HepG2 (cell line): ENCODE results near the gene SPAG7. TPM values are rescaled to one million over a fixed set of nuclear protein-coding genes. Genes with fewer than 3 reads are reported as not detected.

Source experiments
- EHMT2 ChIP-seq: fragments of 200-600 bp; sonication (generic); IDR thresholded peaks from 2 replicates; pipeline ENCODE4 v1.7.0; 2017; ENCODE audit warnings: antibody characterized with exemption, low read depth, low read length, borderline replicate concordance
- HNRNPH1 ChIP-seq: fragments of 200-400 bp; formaldehyde crosslinking; optimal IDR thresholded peaks from 2 replicates; pipeline ENCODE3; 2017; ENCODE audit warnings: mild to moderate bottlenecking, low read depth, low read length
- IRF2 ChIP-seq: IDR thresholded peaks from 2 replicates; pipeline ENCODE4 v1.6.1; 2018; ENCODE audit warnings: missing genetic modification reagents, missing compliant biosample characterization
- KLF11 ChIP-seq: IDR thresholded peaks from 2 replicates; pipeline ENCODE4 v1.6.1; 2016; ENCODE audit warnings: missing compliant biosample characterization
- KLF15 ChIP-seq: sonication (generic); formaldehyde crosslinking; IDR thresholded peaks from 2 replicates; pipeline ENCODE4 v1.8.1; 2023; ENCODE audit warnings: borderline replicate concordance, mild to moderate bottlenecking, inconsistent platforms, missing genetic modification reagents, mixed read lengths
- MAF1 ChIP-seq: sonication (generic); formaldehyde crosslinking; IDR thresholded peaks from 2 replicates; pipeline ENCODE4 v1.5.0; 2020; ENCODE audit warnings: missing genetic modification reagents, borderline replicate concordance
- MAZ ChIP-seq, 2 experiments: sonication (generic) in 1 of 2; formaldehyde crosslinking in 1 of 2; IDR thresholded peaks; 2 replicates each; pipeline versions ENCODE4 v1.5.0 to v1.6.1; 2012 to 2020; ENCODE audit warnings: low read depth in 2 of 2, mild to moderate bottlenecking in 2 of 2, borderline replicate concordance in 1 of 2, improper control_type of control experiment in 1 of 2, low read length in 1 of 2, missing genetic modification reagents in 1 of 2, moderate library complexity in 1 of 2
- NR2C2 ChIP-seq: sonication (generic); formaldehyde crosslinking; IDR thresholded peaks from 2 replicates; pipeline ENCODE4 v1.4.0; 2020; ENCODE audit warnings: missing genetic modification reagents, mild to moderate bottlenecking, moderate library complexity, borderline replicate concordance
- NR2F6 ChIP-seq, 2 experiments: IDR thresholded peaks; 2 replicates each; pipeline ENCODE4 v1.6.1; 2016; ENCODE audit warnings: antibody characterized with exemption in 1 of 2, mild to moderate bottlenecking in 1 of 2
- REL ChIP-seq: sonication (generic); formaldehyde crosslinking; conservative IDR thresholded peaks from 2 replicates; pipeline ENCODE4 v1.8.0; 2022; ENCODE audit warnings: mild to moderate bottlenecking, missing genetic modification reagents, moderate library complexity
- ZKSCAN1 ChIP-seq: fragments of 150-350 bp; IDR thresholded peaks from 2 replicates; pipeline ENCODE4 v1.6.1; 2014; ENCODE audit warnings: low read length
- ZNF234 ChIP-seq: sonication (generic); formaldehyde crosslinking; conservative IDR thresholded peaks from 2 replicates; pipeline ENCODE4 v1.5.1; 2020; ENCODE audit warnings: mild to moderate bottlenecking, missing genetic modification reagents
- ZNF354B ChIP-seq: sonication (generic); formaldehyde crosslinking; IDR thresholded peaks from 2 replicates; pipeline ENCODE4 v1.8.0; 2022; ENCODE audit warnings: mild to moderate bottlenecking, missing genetic modification reagents
- ZNF383 ChIP-seq: sonication (generic); formaldehyde crosslinking; IDR thresholded peaks from 2 replicates; pipeline ENCODE4 v1.4.0; 2020; ENCODE audit warnings: missing genetic modification reagents, mild to moderate bottlenecking, borderline replicate concordance
- ZNF788 ChIP-seq: sonication (generic); formaldehyde crosslinking; IDR thresholded peaks from 2 replicates; pipeline ENCODE4 v1.5.0; 2020; ENCODE audit warnings: mild to moderate bottlenecking, missing genetic modification reagents, borderline replicate concordance
- polyA plus RNA-seq, 8 experiments: library from polyadenylated mRNA; depleted of rRNA in 3 of 8; stranded (reverse) in 7 of 8; unstranded in 1 of 8; fragments of >200 nt; fragmentation: Illumina TruSeq in 4 of 8; extraction: Trizol in 4 of 8; gene quantifications; 2 replicates each; pipeline versions ENCODE4 v1.2.1 to v1.2.3, GENCODE V29; 2011 to 2016; ENCODE audit warnings: low read depth in 4 of 8, missing spikeins in 1 of 8, mixed read lengths in 1 of 8; ENCODE audit not compliant: insufficient read depth in 1 of 8
- total RNA-seq, 5 experiments: library from RNA; depleted of rRNA; stranded (reverse); fragments of >200 nt; fragmentation: Illumina TruSeq; extraction: Trizol; gene quantifications; 2 replicates each; pipeline ENCODE4 v1.2.3, GENCODE V29; 2016; ENCODE audit warnings: low read depth in 1 of 5
- TF ChIP-seq, protein P1 (sequence below): sonication (generic); formaldehyde crosslinking; IDR thresholded peaks from 2 replicates; pipeline ENCODE4 v1.4.0; 2020; ENCODE audit warnings: mild to moderate bottlenecking, missing genetic modification reagents, borderline replicate concordance

SPAG7 gene
- total and polyA plus RNA-seq, 2 of the 13 experiments (the other 11 are each of a cell fraction or from before 2014, with no cell fraction given) = 51.0 to 59.0 TPM

- no peak for TF ChIP-seq KLF15 (CRISPR knock-in tag)
- TF ChIP-seq, protein P1, sequence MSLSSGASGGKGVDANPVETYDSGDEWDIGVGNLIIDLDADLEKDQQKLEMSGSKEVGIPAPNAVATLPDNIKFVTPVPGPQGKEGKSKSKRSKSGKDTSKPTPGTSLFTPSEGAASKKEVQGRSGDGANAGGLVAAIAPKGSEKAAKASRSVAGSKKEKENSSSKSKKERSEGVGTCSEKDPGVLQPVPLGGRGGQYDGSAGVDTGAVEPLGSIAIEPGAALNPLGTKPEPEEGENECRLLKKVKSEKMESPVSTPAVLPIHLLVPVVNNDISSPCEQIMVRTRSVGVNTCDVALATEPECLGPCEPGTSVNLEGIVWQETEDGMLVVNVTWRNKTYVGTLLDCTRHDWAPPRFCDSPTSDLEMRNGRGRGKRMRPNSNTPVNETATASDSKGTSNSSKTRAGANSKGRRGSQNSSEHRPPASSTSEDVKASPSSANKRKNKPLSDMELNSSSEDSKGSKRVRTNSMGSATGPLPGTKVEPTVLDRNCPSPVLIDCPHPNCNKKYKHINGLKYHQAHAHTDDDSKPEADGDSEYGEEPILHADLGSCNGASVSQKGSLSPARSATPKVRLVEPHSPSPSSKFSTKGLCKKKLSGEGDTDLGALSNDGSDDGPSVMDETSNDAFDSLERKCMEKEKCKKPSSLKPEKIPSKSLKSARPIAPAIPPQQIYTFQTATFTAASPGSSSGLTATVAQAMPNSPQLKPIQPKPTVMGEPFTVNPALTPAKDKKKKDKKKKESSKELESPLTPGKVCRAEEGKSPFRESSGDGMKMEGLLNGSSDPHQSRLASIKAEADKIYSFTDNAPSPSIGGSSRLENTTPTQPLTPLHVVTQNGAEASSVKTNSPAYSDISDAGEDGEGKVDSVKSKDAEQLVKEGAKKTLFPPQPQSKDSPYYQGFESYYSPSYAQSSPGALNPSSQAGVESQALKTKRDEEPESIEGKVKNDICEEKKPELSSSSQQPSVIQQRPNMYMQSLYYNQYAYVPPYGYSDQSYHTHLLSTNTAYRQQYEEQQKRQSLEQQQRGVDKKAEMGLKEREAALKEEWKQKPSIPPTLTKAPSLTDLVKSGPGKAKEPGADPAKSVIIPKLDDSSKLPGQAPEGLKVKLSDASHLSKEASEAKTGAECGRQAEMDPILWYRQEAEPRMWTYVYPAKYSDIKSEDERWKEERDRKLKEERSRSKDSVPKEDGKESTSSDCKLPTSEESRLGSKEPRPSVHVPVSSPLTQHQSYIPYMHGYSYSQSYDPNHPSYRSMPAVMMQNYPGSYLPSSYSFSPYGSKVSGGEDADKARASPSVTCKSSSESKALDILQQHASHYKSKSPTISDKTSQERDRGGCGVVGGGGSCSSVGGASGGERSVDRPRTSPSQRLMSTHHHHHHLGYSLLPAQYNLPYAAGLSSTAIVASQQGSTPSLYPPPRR (CRISPR knock-in tag) = no peak
- peak; percentile 63; the same call in 1 of the 2 replicates for TF ChIP-seq NR2C2
- TF ChIP-seq MAF1 (CRISPR knock-in tag) = no peak
- no peak for TF ChIP-seq ZNF383 (CRISPR knock-in tag)
- peak; percentile 72 for TF ChIP-seq HNRNPH1
- TF ChIP-seq REL (CRISPR knock-in tag) = peak; percentile 67; the same call in 1 of the 2 replicates
- TF ChIP-seq EHMT2 = no peak
- peak; percentile 65 for TF ChIP-seq NR2F6 (IDR thresholded peaks at IDR 0.05)
- peak; percentile 66; the same call in 1 of the 2 replicates for TF ChIP-seq NR2F6 (CRISPR knock-in tag; IDR thresholded peaks at IDR 0.05)
- 0 out of 2 replicates have a peak, but pooled peaks have one; percentile 27 for TF ChIP-seq KLF11 (CRISPR knock-in tag)
- no peak for TF ChIP-seq ZKSCAN1
- 0 out of 2 replicates have a peak, but pooled peaks have one; percentile 44 for TF ChIP-seq IRF2 (CRISPR knock-in tag)
- TF ChIP-seq ZNF234 (CRISPR knock-in tag) = peak; percentile 82; the same call in 1 of the 2 replicates
- no peak for TF ChIP-seq ZNF354B (CRISPR knock-in tag)
- peak; percentile 77; the same call in 1 of the 2 replicates for TF ChIP-seq ZNF788 (CRISPR knock-in tag)
- TF ChIP-seq MAZ (IDR thresholded peaks at IDR 0.05; ENCODE audit: borderline replicate concordance, low read depth, low read length) = peak; percentile 36; the same call in 1 of the 2 replicates
- TF ChIP-seq MAZ (CRISPR knock-in tag; IDR thresholded peaks at IDR 0.05; ENCODE audit: low read depth) = peak; percentile 92
These were observed 19.5 kb upstream of the SPAG7 start, which contains the start of gene CAMTA2 (continued) for GRCh38 chr17:4986951-4987766.
